Measurements from ENCODE around the gene APBB2.

DNA sequence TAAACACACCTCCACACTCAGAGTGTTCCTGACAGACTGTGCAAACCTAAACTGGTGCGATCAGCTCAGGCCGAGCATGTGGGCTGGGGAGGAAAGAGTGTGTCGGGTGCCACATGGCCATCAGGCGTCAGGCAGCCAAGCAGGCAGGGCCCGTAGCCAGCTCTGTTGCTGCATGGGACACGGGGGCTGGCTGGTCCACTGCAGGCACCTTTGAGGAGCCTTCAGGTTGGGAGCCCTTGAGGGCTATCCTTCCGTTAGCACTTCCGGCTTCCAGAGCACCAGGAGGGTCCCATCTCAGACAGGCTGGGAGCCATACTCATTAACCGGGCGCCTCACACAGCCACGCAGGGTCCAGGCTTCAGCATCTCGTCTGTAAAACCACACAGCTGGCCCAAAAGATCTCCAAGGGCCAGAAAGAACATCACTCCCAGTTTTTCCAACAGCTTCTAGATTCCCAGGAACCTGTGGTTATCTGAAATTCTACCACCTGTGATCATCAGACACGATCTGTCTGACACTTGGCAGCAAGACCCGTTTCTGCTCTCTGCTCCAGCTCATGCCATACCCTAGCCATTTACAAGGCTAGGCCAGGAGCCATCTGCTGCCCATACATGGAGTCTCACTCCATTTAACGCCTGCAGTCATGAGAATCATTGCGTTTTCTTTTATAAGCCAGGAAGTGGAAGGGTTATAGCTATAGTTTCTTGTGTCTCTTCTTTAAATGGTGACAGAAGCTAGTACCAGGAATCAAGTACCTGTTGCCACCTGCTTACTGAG is 377.1 kb downstream of the APBB2 start:
- TF ChIP-seq TAF1 (conservative IDR thresholded peaks at IDR 0.05) (no peak), GABPA (IDR thresholded peaks at IDR 0.05 in 1 of 2, conservative IDR thresholded peaks at IDR 0.05 in 1 of 2) (no peak), HNF4A (conservative IDR thresholded peaks at IDR 0.05) (no peak), EGR1 (IDR thresholded peaks at IDR 0.05; ENCODE audit: low read depth in 2 of 2) (no peak), SP1 (IDR thresholded peaks at IDR 0.05) (no peak), YY1 (IDR thresholded peaks at IDR 0.05) (no peak), RAD21 (IDR thresholded peaks at IDR 0.05) (no peak)
- TF ChIP-seq, protein P1, sequence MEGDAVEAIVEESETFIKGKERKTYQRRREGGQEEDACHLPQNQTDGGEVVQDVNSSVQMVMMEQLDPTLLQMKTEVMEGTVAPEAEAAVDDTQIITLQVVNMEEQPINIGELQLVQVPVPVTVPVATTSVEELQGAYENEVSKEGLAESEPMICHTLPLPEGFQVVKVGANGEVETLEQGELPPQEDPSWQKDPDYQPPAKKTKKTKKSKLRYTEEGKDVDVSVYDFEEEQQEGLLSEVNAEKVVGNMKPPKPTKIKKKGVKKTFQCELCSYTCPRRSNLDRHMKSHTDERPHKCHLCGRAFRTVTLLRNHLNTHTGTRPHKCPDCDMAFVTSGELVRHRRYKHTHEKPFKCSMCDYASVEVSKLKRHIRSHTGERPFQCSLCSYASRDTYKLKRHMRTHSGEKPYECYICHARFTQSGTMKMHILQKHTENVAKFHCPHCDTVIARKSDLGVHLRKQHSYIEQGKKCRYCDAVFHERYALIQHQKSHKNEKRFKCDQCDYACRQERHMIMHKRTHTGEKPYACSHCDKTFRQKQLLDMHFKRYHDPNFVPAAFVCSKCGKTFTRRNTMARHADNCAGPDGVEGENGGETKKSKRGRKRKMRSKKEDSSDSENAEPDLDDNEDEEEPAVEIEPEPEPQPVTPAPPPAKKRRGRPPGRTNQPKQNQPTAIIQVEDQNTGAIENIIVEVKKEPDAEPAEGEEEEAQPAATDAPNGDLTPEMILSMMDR (IDR thresholded peaks at IDR 0.05; ENCODE audit: low read depth, low read length, missing input control) = no peak
- TF ChIP-seq, protein P2, sequence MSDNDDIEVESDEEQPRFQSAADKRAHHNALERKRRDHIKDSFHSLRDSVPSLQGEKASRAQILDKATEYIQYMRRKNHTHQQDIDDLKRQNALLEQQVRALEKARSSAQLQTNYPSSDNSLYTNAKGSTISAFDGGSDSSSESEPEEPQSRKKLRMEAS (IDR thresholded peaks at IDR 0.05) = no peak
- TF ChIP-seq, protein P3, sequence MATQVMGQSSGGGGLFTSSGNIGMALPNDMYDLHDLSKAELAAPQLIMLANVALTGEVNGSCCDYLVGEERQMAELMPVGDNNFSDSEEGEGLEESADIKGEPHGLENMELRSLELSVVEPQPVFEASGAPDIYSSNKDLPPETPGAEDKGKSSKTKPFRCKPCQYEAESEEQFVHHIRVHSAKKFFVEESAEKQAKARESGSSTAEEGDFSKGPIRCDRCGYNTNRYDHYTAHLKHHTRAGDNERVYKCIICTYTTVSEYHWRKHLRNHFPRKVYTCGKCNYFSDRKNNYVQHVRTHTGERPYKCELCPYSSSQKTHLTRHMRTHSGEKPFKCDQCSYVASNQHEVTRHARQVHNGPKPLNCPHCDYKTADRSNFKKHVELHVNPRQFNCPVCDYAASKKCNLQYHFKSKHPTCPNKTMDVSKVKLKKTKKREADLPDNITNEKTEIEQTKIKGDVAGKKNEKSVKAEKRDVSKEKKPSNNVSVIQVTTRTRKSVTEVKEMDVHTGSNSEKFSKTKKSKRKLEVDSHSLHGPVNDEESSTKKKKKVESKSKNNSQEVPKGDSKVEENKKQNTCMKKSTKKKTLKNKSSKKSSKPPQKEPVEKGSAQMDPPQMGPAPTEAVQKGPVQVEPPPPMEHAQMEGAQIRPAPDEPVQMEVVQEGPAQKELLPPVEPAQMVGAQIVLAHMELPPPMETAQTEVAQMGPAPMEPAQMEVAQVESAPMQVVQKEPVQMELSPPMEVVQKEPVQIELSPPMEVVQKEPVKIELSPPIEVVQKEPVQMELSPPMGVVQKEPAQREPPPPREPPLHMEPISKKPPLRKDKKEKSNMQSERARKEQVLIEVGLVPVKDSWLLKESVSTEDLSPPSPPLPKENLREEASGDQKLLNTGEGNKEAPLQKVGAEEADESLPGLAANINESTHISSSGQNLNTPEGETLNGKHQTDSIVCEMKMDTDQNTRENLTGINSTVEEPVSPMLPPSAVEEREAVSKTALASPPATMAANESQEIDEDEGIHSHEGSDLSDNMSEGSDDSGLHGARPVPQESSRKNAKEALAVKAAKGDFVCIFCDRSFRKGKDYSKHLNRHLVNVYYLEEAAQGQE (IDR thresholded peaks at IDR 0.05) = no peak
- TF ChIP-seq, protein P4, sequence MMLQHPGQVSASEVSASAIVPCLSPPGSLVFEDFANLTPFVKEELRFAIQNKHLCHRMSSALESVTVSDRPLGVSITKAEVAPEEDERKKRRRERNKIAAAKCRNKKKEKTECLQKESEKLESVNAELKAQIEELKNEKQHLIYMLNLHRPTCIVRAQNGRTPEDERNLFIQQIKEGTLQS (IDR thresholded peaks at IDR 0.05) = no peak

Measured in liver (tissue), 3 donors.